Calu3 (cell line): ENCODE measurements around the gene MKLN1. TPM values are rescaled to one million over a fixed set of nuclear protein-coding genes. Genes with fewer than 3 reads are reported as not detected.

Source experiments
- BruUV-seq: library from RNA; stranded (reverse); fragments of 400-500 nt; replicated peaks from 2 replicates; lab custom pipeline; 2021; lab: Mats Ljungman, UMichigan
- CTCF ChIA-PET: fragments of 300-600 bp; sonication (Branson Sonifier 250); formaldehyde crosslinking; loops from one replicate; lab custom pipeline; 2022; ENCODE audit warnings: antibody characterized with exemption; lab: Charles Lee
- DNase-seq: peaks from one replicate; pipeline ENCODE4 v3.0.0; 2022
- H3K27ac Mint-ChIP-seq: one replicate; pipeline ENCODE4 v1.8.0; 2022; ENCODE audit warnings: mixed read lengths; ENCODE audit not compliant: unreplicated experiment
- H3K27me3 Mint-ChIP-seq: one replicate; pipeline ENCODE4 v1.8.0; 2022; ENCODE audit warnings: mixed read lengths; ENCODE audit not compliant: unreplicated experiment
- H3K36me3 Mint-ChIP-seq: one replicate; pipeline ENCODE4 v1.8.0; 2022; ENCODE audit warnings: mild to moderate bottlenecking, moderate library complexity, mixed read lengths; ENCODE audit not compliant: insufficient read depth, unreplicated experiment
- H3K4me1 Mint-ChIP-seq: one replicate; pipeline ENCODE4 v1.8.0; 2022; ENCODE audit warnings: mild to moderate bottlenecking, low read depth, mixed read lengths; ENCODE audit not compliant: unreplicated experiment
- H3K4me3 Mint-ChIP-seq: one replicate; pipeline ENCODE4 v1.8.0; 2022; ENCODE audit warnings: mild to moderate bottlenecking, low read depth, moderate library complexity, mixed read lengths; ENCODE audit not compliant: unreplicated experiment
- H3K9me3 Mint-ChIP-seq: one replicate; pipeline ENCODE4 v1.8.0; 2022; ENCODE audit warnings: low read depth, mixed read lengths; ENCODE audit not compliant: unreplicated experiment
- intact Hi-C: fragments of 100-400 bp; cut with micrococcal nuclease; formaldehyde crosslinking; loops from one replicate; pipeline ENCODE4 v1.10.0; 2022; ENCODE audit not compliant: unreplicated experiment
- total RNA-seq: library from RNA; stranded (reverse); gene quantifications from 2 replicates; pipeline ENCODE4 v1.2.3, GENCODE V29; 2022
- TF ChIP-seq, protein P1 (sequence below): fragments of 200-600 bp; IDR thresholded peaks from one replicate; pipeline ENCODE4 v1.8.0; 2022; ENCODE audit warnings: antibody characterized with exemption; ENCODE audit not compliant: unreplicated experiment

The MKLN1 gene
- total RNA-seq, 1 experiment from 2014 or later: 47.1 TPM

DNA sequence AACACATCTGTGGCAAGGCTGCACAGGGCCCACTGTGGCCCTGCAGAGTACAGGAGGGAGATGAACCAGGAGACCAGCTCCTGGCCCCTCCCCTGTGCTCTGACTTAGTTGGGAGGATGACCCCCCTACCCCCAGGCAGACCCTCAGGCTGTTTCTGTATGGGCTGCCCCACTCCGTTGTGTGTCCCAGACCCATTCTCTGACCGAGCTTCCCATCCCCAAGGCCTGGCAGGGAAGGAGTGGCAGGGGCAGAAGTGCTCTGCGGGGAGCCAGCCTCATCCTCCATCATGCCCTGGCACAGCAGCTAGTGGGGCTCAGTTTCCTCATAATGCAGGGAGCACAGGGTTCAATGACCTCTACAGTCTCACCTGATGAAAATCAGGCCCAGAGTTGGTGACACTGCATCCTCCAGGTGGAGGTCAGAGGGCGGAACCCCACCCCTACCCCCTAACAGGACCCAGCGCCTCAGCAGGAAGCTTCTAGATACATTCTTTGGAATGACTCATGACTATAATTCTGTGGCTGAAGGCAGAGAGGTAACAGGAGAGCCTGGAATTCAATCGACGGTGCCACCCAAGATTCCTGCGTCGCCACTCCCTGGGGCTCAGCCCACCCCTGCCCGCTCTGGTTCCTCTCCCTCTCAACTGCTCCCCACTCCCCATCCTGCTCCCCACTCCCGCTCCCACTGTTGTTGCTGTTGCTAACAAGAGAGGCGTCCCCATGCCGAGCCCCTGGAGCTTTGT is 210.6 kb downstream of the MKLN1 start:
- H3K9me3 Mint-ChIP-seq: no peaks in the 10 kb centered on the region
- H3K27me3 Mint-ChIP-seq: no peaks in the 10 kb centered on the region
- no peak overlapping the region for H3K4me3 Mint-ChIP-seq
- no peaks in the 10 kb centered on the region for H3K36me3 Mint-ChIP-seq
- CTCF ChIA-PET: interaction anchor here (0.6 to 0.8 kb wide), 3 partner anchors 20 to 641 kb away, joined by 3 to 4 read pairs (median 4); no protein-coding TSS in a partner anchor
- peak; percentile 58 for DNase-seq
- no TSS peak for BruUV-seq
- intact Hi-C loops: no loop called here
- TF ChIP-seq, protein P1, sequence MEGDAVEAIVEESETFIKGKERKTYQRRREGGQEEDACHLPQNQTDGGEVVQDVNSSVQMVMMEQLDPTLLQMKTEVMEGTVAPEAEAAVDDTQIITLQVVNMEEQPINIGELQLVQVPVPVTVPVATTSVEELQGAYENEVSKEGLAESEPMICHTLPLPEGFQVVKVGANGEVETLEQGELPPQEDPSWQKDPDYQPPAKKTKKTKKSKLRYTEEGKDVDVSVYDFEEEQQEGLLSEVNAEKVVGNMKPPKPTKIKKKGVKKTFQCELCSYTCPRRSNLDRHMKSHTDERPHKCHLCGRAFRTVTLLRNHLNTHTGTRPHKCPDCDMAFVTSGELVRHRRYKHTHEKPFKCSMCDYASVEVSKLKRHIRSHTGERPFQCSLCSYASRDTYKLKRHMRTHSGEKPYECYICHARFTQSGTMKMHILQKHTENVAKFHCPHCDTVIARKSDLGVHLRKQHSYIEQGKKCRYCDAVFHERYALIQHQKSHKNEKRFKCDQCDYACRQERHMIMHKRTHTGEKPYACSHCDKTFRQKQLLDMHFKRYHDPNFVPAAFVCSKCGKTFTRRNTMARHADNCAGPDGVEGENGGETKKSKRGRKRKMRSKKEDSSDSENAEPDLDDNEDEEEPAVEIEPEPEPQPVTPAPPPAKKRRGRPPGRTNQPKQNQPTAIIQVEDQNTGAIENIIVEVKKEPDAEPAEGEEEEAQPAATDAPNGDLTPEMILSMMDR: no peak
- peaks cover 12% of the 10 kb centered on the region for H3K4me1 Mint-ChIP-seq
- no peak overlapping the region for H3K27ac Mint-ChIP-seq

DNA sequence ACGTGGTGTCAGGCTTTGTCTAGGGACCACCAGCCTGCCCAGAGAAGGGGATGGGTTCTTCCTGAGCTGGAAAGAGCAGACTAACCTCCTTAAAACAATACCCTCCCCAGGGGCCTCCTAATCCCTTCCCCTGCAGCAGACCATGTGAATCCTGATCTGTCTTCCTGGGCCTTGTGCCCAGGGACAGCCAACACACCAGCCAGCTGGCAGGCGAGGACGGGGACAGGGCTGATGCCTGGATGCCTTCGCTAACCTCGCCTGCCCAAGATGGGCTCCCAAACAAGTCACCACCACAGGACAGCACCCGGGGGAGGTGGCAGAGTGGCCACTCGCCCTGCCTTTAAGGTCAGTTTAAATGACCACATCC is 211.1 kb downstream of the MKLN1 start:
- no TSS peak for BruUV-seq
- Mint-ChIP-seq H3K36me3 (no peaks in the 10 kb centered on the region), H3K27ac (no peak overlapping the region), H3K4me1 (peaks cover 12% of the 10 kb centered on the region), H3K27me3 (no peaks in the 10 kb centered on the region), H3K9me3 (no peaks in the 10 kb centered on the region), H3K4me3 (no peak overlapping the region)
- CTCF ChIA-PET: interaction anchor here (0.6 to 0.8 kb wide), 2 partner anchors 20 to 642 kb away, joined by 3 to 4 read pairs; no protein-coding TSS in a partner anchor
- DNase-seq: no peak
- TF ChIP-seq, protein P1: no peak
- intact Hi-C loops: no loop called here

DNA sequence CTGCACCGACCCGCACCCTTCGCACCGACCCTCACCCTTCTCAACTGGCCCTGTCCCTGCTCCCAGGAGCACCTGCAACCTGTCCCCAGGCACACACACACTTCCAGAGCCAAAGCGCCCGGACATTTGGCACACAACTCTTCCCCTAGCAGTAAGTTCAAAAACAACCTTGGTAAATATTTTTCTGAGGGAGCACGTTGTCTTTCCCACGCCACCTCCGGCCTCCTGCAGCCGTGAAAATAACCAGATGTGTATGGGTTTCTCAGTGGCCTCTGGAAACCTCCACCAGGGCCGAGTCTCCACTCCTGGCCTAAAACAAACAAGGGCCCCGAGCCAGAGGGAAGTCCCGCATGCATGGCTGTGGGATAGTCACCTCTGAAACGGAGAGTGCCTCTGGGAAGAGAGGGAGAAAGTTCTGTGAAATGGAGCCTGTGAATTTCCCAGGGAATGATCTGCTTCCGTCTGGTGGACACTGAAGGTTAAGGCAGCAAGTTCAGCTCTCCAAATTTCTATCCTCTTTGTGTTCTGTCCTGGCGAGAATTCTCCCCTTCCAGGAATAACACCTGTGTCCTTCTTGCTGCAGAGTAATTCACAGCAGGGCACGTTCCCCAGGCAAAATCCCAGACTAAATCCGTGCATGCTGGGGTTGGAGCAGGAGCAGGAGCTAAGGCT is 213.0 kb downstream of the MKLN1 start:
- DNase-seq: no peak

DNA sequence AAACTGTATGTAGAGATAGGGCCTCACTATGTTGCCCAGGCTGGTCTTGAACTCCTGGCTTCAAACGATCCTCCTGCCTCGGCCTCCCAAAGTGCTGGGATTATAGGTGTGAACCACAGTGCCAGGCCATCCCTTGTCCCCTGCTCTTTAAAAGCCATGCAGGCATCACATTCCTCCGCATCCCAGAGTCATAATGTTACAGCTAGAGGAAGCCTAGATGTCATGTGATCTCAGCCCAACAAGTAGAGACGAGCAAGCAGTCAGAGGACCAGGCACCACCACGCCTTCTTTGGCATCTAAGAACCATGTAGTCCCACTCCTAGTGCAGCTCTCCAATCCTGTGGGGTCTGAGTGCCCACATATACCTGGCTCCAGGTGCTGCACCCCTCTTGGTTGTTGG is 215.6 kb downstream of the MKLN1 start:
- peaks cover 25% of the 10 kb centered on the region for H3K4me1 Mint-ChIP-seq

More for the DNA sequence above, 213.0 kb downstream of the MKLN1 start:
- Mint-ChIP-seq H3K36me3 (no peaks in the 10 kb centered on the region), H3K27ac (no peak overlapping the region), H3K4me3 (no peak overlapping the region), H3K27me3 (no peaks in the 10 kb centered on the region), H3K9me3 (no peaks in the 10 kb centered on the region), H3K4me1 (peaks cover 18% of the 10 kb centered on the region)
- CTCF ChIA-PET: interaction anchor here (0.5 kb wide), 1 partner anchor 129 kb away, joined by 4 read pairs; no protein-coding TSS in a partner anchor
- no TSS peak for BruUV-seq
- intact Hi-C loops: no loop called here
- TF ChIP-seq, protein P1: no peak

More for the DNA sequence above, 215.6 kb downstream of the MKLN1 start:
- Mint-ChIP-seq H3K27me3 (no peaks in the 10 kb centered on the region), H3K36me3 (no peaks in the 10 kb centered on the region), H3K4me3 (no peak overlapping the region), H3K27ac (no peak overlapping the region), H3K9me3 (no peaks in the 10 kb centered on the region)
- DNase-seq: no peak
- TF ChIP-seq, protein P1: no peak
- CTCF ChIA-PET: no interaction called here
- intact Hi-C loops: no loop called here
- no TSS peak for BruUV-seq
